NCI-H2171 treated with DMSO at 0.1 percent for 48 hours (cell line): ENCODE results near the gene CCDC141.
A peak's percentile ranks its signal among the peaks of the same experiment; 100 is the strongest.
"Not testable (repeated sequence)": the region's sequence is repeated elsewhere in the genome, so short reads cannot be mapped to it uniquely, and the experiment has no call there.

Source experiments
- DNase-seq: peaks from one replicate; lab custom pipeline; 2025; lab: John Stamatoyannopoulos, UW

The CCDC141 gene

GRCh38 chr2:179044500-179044899 is 5.4 kb downstream of the CCDC141 start:
- DNase-seq = no peak

GRCh38 chr2:179037807-179038206 is 12.1 kb downstream of the CCDC141 start:
- DNase-seq = no peak

- DNase-seq = no peak
These were observed 13.5 kb downstream of the CCDC141 start for GRCh38 chr2:179036353-179036905.

- no peak for DNase-seq
These were observed 18.1 kb downstream of the CCDC141 start for GRCh38 chr2:179031731-179032408.

- DNase-seq = no peak
These were observed 25.5 kb downstream of the CCDC141 start for GRCh38 chr2:179024445-179024844.

GRCh38 chr2:179022685-179023084 is 27.3 kb downstream of the CCDC141 start:
- DNase-seq = no peak

GRCh38 chr2:179021258-179021657 is 28.7 kb downstream of the CCDC141 start:
- DNase-seq = no peak

GRCh38 chr2:179020156-179020750 is 29.7 kb downstream of the CCDC141 start:
- DNase-seq = peak; percentile 93

GRCh38 chr2:179019260-179019659 is 30.7 kb downstream of the CCDC141 start:
- DNase-seq = no peak

GRCh38 chr2:179017773-179018357 is 32.1 kb downstream of the CCDC141 start:
- DNase-seq = no peak

- not testable (repeated sequence) for DNase-seq
These were observed 35.7 kb downstream of the CCDC141 start for GRCh38 chr2:179014189-179014588.

GRCh38 chr2:179005976-179006375 is 44.0 kb downstream of the CCDC141 start:
- no peak for DNase-seq

GRCh38 chr2:178999476-178999875 is 50.5 kb downstream of the CCDC141 start:
- DNase-seq = no peak

GRCh38 chr2:178998539-178998938 is 51.4 kb downstream of the CCDC141 start:
- DNase-seq = no peak

- no peak for DNase-seq
These were observed 52.5 kb downstream of the CCDC141 start for GRCh38 chr2:178997477-178997876.

- no peak for DNase-seq
These were observed 52.9 kb downstream of the CCDC141 start for GRCh38 chr2:178997067-178997466.

GRCh38 chr2:178994264-178994663 is 55.7 kb downstream of the CCDC141 start:
- DNase-seq = no peak

GRCh38 chr2:178993788-178994187 is 56.1 kb downstream of the CCDC141 start:
- no peak for DNase-seq

- DNase-seq = not testable (repeated sequence)
These were observed 57.2 kb downstream of the CCDC141 start for GRCh38 chr2:178992719-178993118.

- no peak for DNase-seq
These were observed 59.2 kb downstream of the CCDC141 start for GRCh38 chr2:178990533-178991241.

- not testable (repeated sequence) for DNase-seq
These were observed 60.5 kb downstream of the CCDC141 start for GRCh38 chr2:178989424-178989823.

GRCh38 chr2:178982652-178983051 is 67.3 kb downstream of the CCDC141 start:
- DNase-seq = not testable (repeated sequence)
